A549 (cell line): ENCODE results near the gene STK4. TPM values are rescaled to one million over a fixed set of nuclear protein-coding genes. Genes with fewer than 3 reads are reported as not detected.

ENCODE experiments used
- ATAC-seq, 2 experiments: fragments of 200-7000 bp in 1 of 2; fragments of >200 bp in 1 of 2; cut with Nextera tagmentation in 1 of 2; cut with Tn5 transposase in 1 of 2; 3 replicates each; pipeline versions ENCODE4 v1.8.0 to v1.9.1; 2018 to 2020; ENCODE audit warnings: mild to moderate bottlenecking in 1 of 2, moderate library complexity in 1 of 2
- CTCF ChIA-PET: fragments of 300-600 bp; sonication (Branson Sonifier 250); formaldehyde crosslinking; extraction: SDS; loops from one replicate; lab custom pipeline; 2021; ENCODE audit warnings: antibody characterized with exemption, inconsistent platforms; lab: Yijun Ruan, JAX
- POLR2A ChIA-PET: fragments of 350-600 bp; formaldehyde crosslinking; extraction: SDS; loops from one replicate; lab custom pipeline; 2021; ENCODE audit warnings: antibody characterized with exemption, inconsistent platforms; lab: Yijun Ruan, JAX
- DNase-seq, 2 experiments: peaks; one replicate each; pipeline versions ENCODE4 v3.0.0 to v3.0.0-alpha.2; 2011 to 2016; ENCODE audit warnings: low read depth in 1 of 2, low spot score in 1 of 2
- FAIRE-seq: peaks from 2 replicates; lab custom pipeline; 2011; peaks lifted over from hg19 to GRCh38; lab: Jason Lieb, UNC
- H3K27ac ChIP-seq, 2 experiments: fragments of >200 bp; sonication (Bioruptor Twin); formaldehyde crosslinking; 3 replicates each; pipeline ENCODE4 v1.5.1; 2016 to 2017
- H3K4me1 ChIP-seq: fragments of >200 bp; sonication (Bioruptor Twin); formaldehyde crosslinking; 3 replicates; pipeline ENCODE4 v1.6.1; 2016
- H3K4me2 ChIP-seq: fragments of >200 bp; sonication (Bioruptor Twin); formaldehyde crosslinking; 3 replicates; pipeline ENCODE4 v1.6.1; 2016
- H3K4me3 ChIP-seq: fragments of >200 bp; sonication (Bioruptor Twin); formaldehyde crosslinking; 3 replicates; pipeline ENCODE4 v1.5.1; 2016
- H3K9me3 ChIP-seq: fragments of >200 bp; sonication (Bioruptor Twin); formaldehyde crosslinking; 3 replicates; pipeline ENCODE4 v1.6.1; 2016
- ATOH8 ChIP-seq: fragments of 250-450 bp; sonication (Bioruptor Pico); IDR thresholded peaks from 2 replicates; pipeline ENCODE4 v1.5.0; 2020; ENCODE audit warnings: low read depth, mild to moderate bottlenecking, moderate library complexity
- CBX2 ChIP-seq: fragments of 200-600 bp; sonication (generic); IDR thresholded peaks from 2 replicates; pipeline ENCODE4 v1.6.1; 2016; ENCODE audit warnings: low read depth, mild to moderate bottlenecking, borderline replicate concordance
- CHD4 ChIP-seq: fragments of 200-600 bp; sonication (generic); IDR thresholded peaks from 2 replicates; pipeline ENCODE4 v1.6.1; 2016; ENCODE audit warnings: antibody characterized with exemption, mild to moderate bottlenecking, borderline replicate concordance
- EHF ChIP-seq: fragments of 250-450 bp; sonication (Bioruptor Pico); IDR thresholded peaks from 2 replicates; pipeline ENCODE4 v1.5.0; 2020; ENCODE audit warnings: mild to moderate bottlenecking
- HDAC2 ChIP-seq: fragments of 200-600 bp; sonication (generic); IDR thresholded peaks from 2 replicates; pipeline ENCODE4 v1.6.1; 2016
- HES2 ChIP-seq: fragments of >200 bp; sonication (Bioruptor Twin); formaldehyde crosslinking; IDR thresholded peaks from 2 replicates; pipeline ENCODE4 v1.6.1; 2016
- HEYL ChIP-seq: fragments of 250-450 bp; sonication (Bioruptor Pico); IDR thresholded peaks from 2 replicates; pipeline ENCODE4 v1.8.0; 2021; ENCODE audit warnings: mild to moderate bottlenecking, moderate library complexity
- HMGXB4 ChIP-seq: fragments of 250-450 bp; sonication (Bioruptor Pico); IDR thresholded peaks from 2 replicates; pipeline ENCODE4 v1.5.0; 2021; ENCODE audit warnings: mild to moderate bottlenecking, moderate library complexity, borderline replicate concordance
- HOXB5 ChIP-seq: fragments of 250-450 bp; sonication (Bioruptor Pico); IDR thresholded peaks from 2 replicates; pipeline ENCODE4 v1.5.0; 2020; ENCODE audit warnings: mild to moderate bottlenecking, moderate library complexity
- JUNB ChIP-seq: fragments of >200 bp; sonication (Bioruptor Twin); formaldehyde crosslinking; IDR thresholded peaks from 2 replicates; pipeline ENCODE4 v1.6.1; 2016
- MAFK ChIP-seq: fragments of 450-650 bp; IDR thresholded peaks from 2 replicates; pipeline ENCODE4 v1.6.1; 2014; ENCODE audit not compliant: partially characterized antibody
- MAZ ChIP-seq: fragments of 150-350 bp; IDR thresholded peaks from 2 replicates; pipeline ENCODE4 v1.6.1; 2014; ENCODE audit warnings: antibody characterized with exemption, low read depth, low read length, borderline replicate concordance
- NFE2L2 ChIP-seq: fragments of 150-350 bp; conservative IDR thresholded peaks from 2 replicates; pipeline ENCODE4 v1.6.1; 2014; ENCODE audit warnings: low read length
- NPAS2 ChIP-seq: fragments of 250-450 bp; sonication (Bioruptor Pico); IDR thresholded peaks from 2 replicates; pipeline ENCODE4 v1.8.0; 2022; ENCODE audit warnings: mild to moderate bottlenecking, moderate library complexity, borderline replicate concordance
- POLR2A ChIP-seq: IDR thresholded peaks from 2 replicates; pipeline ENCODE4 v1.6.1; 2012; ENCODE audit warnings: mild to moderate bottlenecking, low read length
- POLR2AphosphoS2 ChIP-seq: conservative IDR thresholded peaks from 2 replicates; pipeline ENCODE4 v1.6.1; 2012; ENCODE audit warnings: low read length, improper control_type of control experiment, inconsistent platforms
- RAD21 ChIP-seq, 2 experiments: fragments of >200 bp in 1 of 2; sonication (Bioruptor Twin) in 1 of 2; formaldehyde crosslinking in 1 of 2; IDR thresholded peaks in 1 of 2; conservative IDR thresholded peaks in 1 of 2; 2 replicates in 1 of 2; 3 replicates in 1 of 2; pipeline ENCODE4 v1.6.1; 2012 to 2018; ENCODE audit warnings: inconsistent platforms in 1 of 2
- RARB ChIP-seq: fragments of 250-450 bp; sonication (Bioruptor Pico); IDR thresholded peaks from 2 replicates; pipeline ENCODE4 v1.8.0; 2021; ENCODE audit warnings: mild to moderate bottlenecking, moderate library complexity
- REST ChIP-seq: fragments of 200-600 bp; sonication (generic); IDR thresholded peaks from 2 replicates; pipeline ENCODE4 v1.6.1; 2016; ENCODE audit warnings: antibody characterized with exemption, mild to moderate bottlenecking, moderate library complexity
- RFX5 ChIP-seq: fragments of 450-650 bp; IDR thresholded peaks from 2 replicates; pipeline ENCODE4 v1.7.1; 2014; ENCODE audit warnings: antibody characterized with exemption, mild to moderate bottlenecking, moderate library complexity
- SREBF2 ChIP-seq: fragments of 450-650 bp; IDR thresholded peaks from 2 replicates; pipeline ENCODE4 v1.6.1; 2014; ENCODE audit warnings: mild to moderate bottlenecking, moderate library complexity
- TFCP2L1 ChIP-seq: fragments of 250-450 bp; sonication (Bioruptor Pico); IDR thresholded peaks from 2 replicates; pipeline ENCODE4 v1.5.0; 2021; ENCODE audit warnings: mild to moderate bottlenecking
- ZC3H11A ChIP-seq: fragments of 450-650 bp; IDR thresholded peaks from 2 replicates; pipeline ENCODE4 v1.6.1; 2014; ENCODE audit warnings: antibody characterized with exemption, mild to moderate bottlenecking
- ZNF302 ChIP-seq: fragments of 250-450 bp; sonication (Bioruptor Pico); IDR thresholded peaks from 2 replicates; pipeline ENCODE4 v1.9.0; 2021; ENCODE audit warnings: inconsistent platforms, mild to moderate bottlenecking, moderate library complexity
- WGBS: methylation state at CpG from one replicate; pipeline ENCODE4 v1.1.6; 2017; ENCODE audit errors: missing lambda C conversion rate; 5-methylcytosine and 5-hydroxymethylcytosine counted together
- polyA plus RNA-seq, 4 experiments: library from polyadenylated mRNA; depleted of rRNA in 3 of 4; stranded (reverse); fragments of >200 nt; fragmentation: RNase III in 1 of 4; extraction: RNeasy Plus Mini Kit Qiagen cat#74134 plus additional on column Dnase treatment in 1 of 4; gene quantifications; 2 replicates in 3 of 4; 3 replicates in 1 of 4; pipeline ENCODE4 v1.2.3, GENCODE V29; 2011 to 2017

The STK4 gene
- polyA plus RNA-seq, 2 of the 4 experiments (the other 2 are of a cell fraction) = 14.5 to 34.5 TPM

- Histone ChIP-seq H3K9me3 (no peaks in the 10 kb centered on the region), H3K4me1 (peaks cover 37% of the 10 kb centered on the region), H3K4me2 (peak overlapping the region; percentile 88), H3K27ac (peak overlapping the region; percentile 92 to 95; a peak in 5 of 6 replicates), H3K4me3 (no peak overlapping the region; the same call in 2 of the 3 replicates)
- TF ChIP-seq REST (no peak), HOXB5 (CRISPR knock-in tag) (no peak), ZNF302 (no peak), CHD4 (no peak), JUNB (no peak), HDAC2 (no peak), MAZ (no peak), HMGXB4 (CRISPR knock-in tag) (no peak), HEYL (no peak), EHF (CRISPR knock-in tag) (no peak)
- DNase-seq (no peak), ATAC-seq (no peak), FAIRE-seq (no peak)
- WGBS = 75% methylated on average over 4 of the region's 4 CpGs
- POLR2A ChIA-PET = no interaction called here
- CTCF ChIA-PET = interaction anchor here (1.3 to 1.6 kb wide), 3 partner anchors 9 to 330 kb away, joined by 3 to 5 read pairs (median 5); no protein-coding TSS in a partner anchor
Observed at GRCh38 chr20:44961011-44961869, 5.1 kb upstream of the STK4 start.

- TF ChIP-seq SREBF2 (no peak), RAD21 (conservative IDR thresholded peaks at IDR 0.05 in 1 of 2, IDR thresholded peaks at IDR 0.05 in 1 of 2) (no peak), ZC3H11A (no peak), POLR2A (no peak)
- 0 out of 3 replicates have a peak overlapping the region, but pooled peaks have one; percentile 88 for H3K4me2 ChIP-seq
- ChIA-PET CTCF (interaction anchor here (1.3 kb wide), 1 partner anchor 9 kb away, joined by 5 read pairs; no protein-coding TSS in a partner anchor), POLR2A (no interaction called here)
- H3K27ac ChIP-seq = peak overlapping the region in 1 of 2 experiments; percentile 92; a peak in 3 of 6 replicates
- 87% methylated on average over 3 of the region's 3 CpGs for WGBS
- FAIRE-seq (no peak), ATAC-seq (no peak), DNase-seq (no peak)
- no peak overlapping the region for H3K4me3 ChIP-seq
- peaks cover 37% of the 10 kb centered on the region for H3K4me1 ChIP-seq
- H3K9me3 ChIP-seq = no peaks in the 10 kb centered on the region
Observed at GRCh38 chr20:44961870-44962267, 4.4 kb upstream of the STK4 start.

- Histone ChIP-seq H3K9me3 (no peaks in the 10 kb centered on the region), H3K4me1 (peaks cover 41% of the 10 kb centered on the region), H3K4me2 (no peak overlapping the region), H3K27ac (peak overlapping the region; percentile 20 to 92; a peak in 4 of 6 replicates), H3K4me3 (no peak overlapping the region)
- FAIRE-seq (no peak), DNase-seq (peak in 1 of 2 experiments; percentile 24), ATAC-seq (no peak)
- ChIA-PET POLR2A (no interaction called here), CTCF (interaction anchor here (1.3 to 1.6 kb wide), 2 partner anchors 22 to 52 kb away, joined by 3 to 5 read pairs; no protein-coding TSS in a partner anchor)
- 85% methylated on average over 3 of the region's 3 CpGs for WGBS
- TF ChIP-seq HES2 = no peak
- TF ChIP-seq MAFK = peak; percentile 99
- no peak for TF ChIP-seq RARB (CRISPR knock-in tag)
- no peak for TF ChIP-seq NPAS2 (CRISPR knock-in tag)
- TF ChIP-seq ATOH8 (CRISPR knock-in tag) = no peak
- no peak for TF ChIP-seq CBX2
- no peak for TF ChIP-seq RFX5
- peak; percentile 96 for TF ChIP-seq NFE2L2
- no peak for TF ChIP-seq POLR2AphosphoS2
- TF ChIP-seq TFCP2L1 (CRISPR knock-in tag) = no peak
Observed at GRCh38 chr20:44962483-44962882, 3.8 kb upstream of the STK4 start.
